NCI-H2227 treated with DMSO at 0.1 percent for 48 hours (cell line): ENCODE results near the gene NUTM1.

Experiments
- DNase-seq: peaks from one replicate; lab custom pipeline; 2025; lab: John Stamatoyannopoulos, UW

NUTM1 gene

DNA sequence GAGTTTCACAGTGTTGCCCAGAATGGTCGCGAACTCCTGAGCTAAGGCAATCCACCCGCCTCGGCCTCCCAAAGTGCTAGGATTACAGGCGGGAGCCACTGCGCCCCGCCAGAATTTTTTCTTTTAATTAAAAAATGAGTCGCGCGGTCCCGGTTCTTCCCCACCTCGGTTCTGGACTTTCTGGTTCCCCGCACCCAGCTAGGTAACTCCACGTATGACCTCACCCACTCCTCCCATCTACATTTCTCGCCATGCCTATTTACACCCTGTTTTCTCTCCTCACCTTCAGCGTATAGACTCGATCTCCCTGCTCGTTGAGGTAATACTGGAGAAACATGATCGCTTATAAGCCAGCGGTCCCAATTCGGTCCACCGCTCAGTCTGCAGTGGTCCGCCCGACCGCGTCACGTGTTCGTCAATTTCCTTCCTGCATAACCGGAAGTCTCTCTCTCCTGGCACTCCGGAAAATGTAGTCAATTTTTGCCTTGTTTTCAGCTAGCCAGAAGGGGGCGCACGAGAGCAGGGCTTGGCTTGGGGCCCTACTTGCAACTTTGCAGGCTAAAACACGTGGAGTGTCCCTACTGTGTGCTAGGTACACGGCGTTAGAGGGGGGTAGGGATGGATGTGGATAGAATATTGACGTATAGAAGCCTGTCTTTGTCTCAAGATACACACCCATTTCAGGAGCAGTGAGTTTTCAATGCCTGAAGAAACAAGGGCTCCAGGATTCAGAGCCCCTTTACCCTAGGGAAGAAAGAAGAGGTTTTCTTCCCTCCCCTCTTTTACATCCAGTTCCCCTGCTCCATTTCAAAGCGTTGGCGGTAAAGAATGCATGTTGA is at the start of gene NUTM1, which contains the start of gene NOP10:
Gene NUTM1 (plus strand): TSS at position 579 of the 839 bp plus-strand sequence. CDS start 382 bp downstream, outside the sequence.
Gene NOP10 (minus strand): TSS at position 400 of the 839 bp plus-strand sequence. CDS start 63 bp downstream, at position 337.
- DNase-seq, result peak; percentile 84

GRCh38 chr15:34297059-34297458 is 46.1 kb upstream of the NUTM1 start:
- no peak for DNase-seq

- DNase-seq, result no peak
Observed at GRCh38 chr15:34301058-34301457, 42.1 kb upstream of the NUTM1 start.

DNA sequence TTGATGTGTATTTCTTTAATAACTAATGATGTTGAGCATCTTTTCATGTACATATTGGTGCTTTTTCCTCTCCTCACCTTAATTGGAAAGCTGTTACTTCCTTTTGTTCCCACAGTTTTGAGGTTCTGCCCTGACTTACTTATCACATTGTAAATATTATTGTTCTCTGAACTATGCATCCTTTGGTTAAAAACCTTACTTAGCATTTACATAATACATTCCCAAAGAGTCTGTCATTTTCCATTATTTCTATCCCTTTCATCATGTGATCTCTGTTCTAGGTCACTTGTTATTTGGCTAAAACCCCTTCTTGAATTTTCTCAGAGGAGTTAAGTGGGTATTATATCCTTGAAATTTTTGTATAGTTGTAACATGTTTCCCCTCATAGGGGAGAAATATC is 38.5 kb upstream of the NUTM1 start:
- no peak for DNase-seq

DNA sequence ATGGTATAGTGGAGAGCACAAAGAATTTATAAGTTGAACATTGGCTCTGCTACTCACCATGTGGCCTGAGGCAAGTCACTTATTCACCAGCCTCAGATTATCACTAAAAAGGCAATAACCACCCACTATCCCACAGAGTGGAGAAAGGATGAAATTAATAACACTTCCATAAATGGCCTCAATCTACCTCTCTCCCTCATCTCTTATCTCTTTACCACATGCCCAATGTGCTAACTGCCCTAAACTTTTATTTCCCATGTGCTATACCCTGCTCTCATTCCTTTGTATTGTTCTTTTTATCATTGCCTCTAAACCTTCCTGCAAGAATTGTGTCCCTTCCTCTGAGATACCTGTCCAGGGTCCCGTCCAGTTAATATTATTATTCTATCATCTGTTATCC is 31.6 kb upstream of the NUTM1 start:
- no peak for DNase-seq

GRCh38 chr15:34314491-34315490 is 28.3 kb upstream of the NUTM1 start:
- no peak for DNase-seq

- peak; percentile 47 for DNase-seq
Observed at GRCh38 chr15:34318277-34319079, 24.6 kb upstream of the NUTM1 start.

DNA sequence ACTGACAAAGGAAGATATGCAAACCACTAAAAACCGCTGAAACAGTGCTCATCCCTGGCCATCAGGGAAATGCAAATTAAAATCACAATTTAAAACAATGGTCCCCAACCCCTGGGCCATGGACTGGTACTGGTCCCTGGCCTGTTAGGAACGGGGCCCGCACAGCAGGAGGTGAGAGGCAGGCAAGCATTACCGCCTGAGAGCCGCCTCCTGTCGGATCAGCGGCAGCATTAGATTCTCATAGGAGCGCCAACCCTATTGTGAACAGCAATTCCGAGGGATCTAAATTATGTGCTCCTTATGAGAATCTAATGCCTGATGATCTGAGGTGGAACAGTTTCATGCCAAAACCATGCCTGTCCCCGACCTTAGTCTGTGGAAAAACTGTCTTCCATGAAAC is 19.9 kb upstream of the NUTM1 start:
- no peak for DNase-seq

DNA sequence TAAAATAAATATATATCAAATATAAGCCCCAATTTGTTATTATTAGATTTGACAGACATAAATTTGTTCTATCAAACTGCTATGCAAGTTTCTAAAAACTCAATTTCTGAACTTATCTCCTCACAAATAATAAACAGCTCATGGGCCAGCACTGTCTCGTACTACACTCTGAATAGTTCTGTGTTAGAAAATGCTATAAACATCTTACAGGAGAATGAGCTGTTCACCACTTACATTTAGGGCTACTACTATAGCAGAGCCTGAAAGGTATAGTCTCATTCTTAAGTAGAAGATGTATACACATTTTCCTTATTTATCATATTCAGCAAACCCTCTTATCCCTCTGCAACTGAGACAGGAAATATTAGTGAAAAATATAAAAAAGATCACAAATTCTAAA is 18.2 kb upstream of the NUTM1 start:
- no peak for DNase-seq

- no peak for DNase-seq
Observed at GRCh38 chr15:34325368-34325767, 17.7 kb upstream of the NUTM1 start.

- no peak for DNase-seq
Observed at GRCh38 chr15:34327906-34328305, 15.2 kb upstream of the NUTM1 start.

DNA sequence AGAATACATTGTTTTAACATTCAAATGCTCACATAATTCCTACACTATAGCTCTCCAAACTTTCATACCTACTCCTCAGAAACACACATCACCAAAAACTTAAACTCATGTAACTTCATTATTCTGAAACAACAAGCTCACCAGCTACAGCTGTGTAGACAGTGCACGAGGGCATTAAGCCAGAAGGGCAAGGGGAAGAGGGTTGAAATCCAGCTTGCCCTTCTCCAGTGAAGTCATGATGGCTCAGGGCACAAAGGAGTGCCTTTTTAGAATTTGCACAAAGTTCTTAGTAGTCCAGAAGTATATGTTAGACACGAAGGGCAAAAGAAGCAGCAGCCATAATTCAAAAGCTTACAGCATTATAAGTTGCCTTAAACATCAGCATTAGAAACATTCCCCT is 14.1 kb upstream of the NUTM1 start:
- DNase-seq, result no peak

DNA sequence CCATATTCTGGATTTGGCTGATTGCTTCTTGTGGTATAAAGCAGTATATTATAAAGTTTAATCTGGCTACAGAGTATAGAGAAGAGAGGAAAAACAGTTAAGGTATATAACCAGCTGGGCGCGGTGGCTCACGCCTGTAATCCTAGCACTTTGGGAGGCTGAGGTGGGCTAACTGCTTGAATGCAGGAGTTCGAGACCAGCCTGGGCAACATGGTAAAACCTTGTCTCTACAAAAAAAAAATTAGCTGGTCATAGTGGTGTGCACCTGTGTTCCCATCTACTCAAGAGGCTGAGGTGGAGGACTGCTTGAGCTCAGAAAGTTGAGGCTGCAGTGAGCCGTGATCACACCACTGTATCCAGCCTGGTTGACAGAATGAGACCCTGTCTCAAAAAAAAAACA is 12.8 kb upstream of the NUTM1 start:
- DNase-seq, result no peak

DNA sequence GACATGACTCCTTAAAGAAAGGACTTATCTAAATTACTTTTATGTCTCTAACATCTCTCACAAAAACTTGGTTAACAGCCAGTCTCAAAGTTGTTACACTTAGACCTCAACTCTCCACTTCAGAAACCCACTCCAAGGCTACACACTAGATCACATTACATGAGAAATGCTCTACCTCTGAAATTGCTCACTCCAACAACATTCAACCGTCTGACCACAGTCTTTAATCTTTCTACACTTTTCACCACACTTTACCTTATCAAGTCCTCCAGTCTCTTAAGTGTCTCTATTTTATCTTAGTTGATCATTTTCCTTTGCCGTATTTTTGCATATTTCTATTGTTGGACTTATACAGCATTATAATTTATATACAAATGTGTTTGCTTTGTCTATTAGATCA is 11.3 kb upstream of the NUTM1 start:
- no peak for DNase-seq

- no peak for DNase-seq
Observed at GRCh38 chr15:34332553-34333120, 10.5 kb upstream of the NUTM1 start.

DNA sequence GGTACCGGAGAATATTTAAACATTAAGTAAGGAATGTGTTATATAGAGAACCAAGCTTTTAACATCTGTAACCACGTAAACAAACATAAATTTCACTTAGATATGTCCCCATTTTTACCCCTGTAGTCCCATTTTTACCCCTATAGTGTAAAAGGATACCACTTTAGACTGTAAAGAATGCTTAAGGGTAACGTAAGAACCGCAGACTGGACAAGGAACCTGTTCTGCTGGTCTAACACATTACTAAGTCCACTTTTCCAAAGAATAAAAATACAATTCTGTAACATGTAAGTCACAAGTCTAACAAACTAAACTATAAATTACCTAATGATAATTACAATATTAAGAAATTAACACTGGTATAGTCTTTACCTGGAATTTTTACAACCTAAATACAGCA is 8.4 kb upstream of the NUTM1 start:
- no peak for DNase-seq

DNA sequence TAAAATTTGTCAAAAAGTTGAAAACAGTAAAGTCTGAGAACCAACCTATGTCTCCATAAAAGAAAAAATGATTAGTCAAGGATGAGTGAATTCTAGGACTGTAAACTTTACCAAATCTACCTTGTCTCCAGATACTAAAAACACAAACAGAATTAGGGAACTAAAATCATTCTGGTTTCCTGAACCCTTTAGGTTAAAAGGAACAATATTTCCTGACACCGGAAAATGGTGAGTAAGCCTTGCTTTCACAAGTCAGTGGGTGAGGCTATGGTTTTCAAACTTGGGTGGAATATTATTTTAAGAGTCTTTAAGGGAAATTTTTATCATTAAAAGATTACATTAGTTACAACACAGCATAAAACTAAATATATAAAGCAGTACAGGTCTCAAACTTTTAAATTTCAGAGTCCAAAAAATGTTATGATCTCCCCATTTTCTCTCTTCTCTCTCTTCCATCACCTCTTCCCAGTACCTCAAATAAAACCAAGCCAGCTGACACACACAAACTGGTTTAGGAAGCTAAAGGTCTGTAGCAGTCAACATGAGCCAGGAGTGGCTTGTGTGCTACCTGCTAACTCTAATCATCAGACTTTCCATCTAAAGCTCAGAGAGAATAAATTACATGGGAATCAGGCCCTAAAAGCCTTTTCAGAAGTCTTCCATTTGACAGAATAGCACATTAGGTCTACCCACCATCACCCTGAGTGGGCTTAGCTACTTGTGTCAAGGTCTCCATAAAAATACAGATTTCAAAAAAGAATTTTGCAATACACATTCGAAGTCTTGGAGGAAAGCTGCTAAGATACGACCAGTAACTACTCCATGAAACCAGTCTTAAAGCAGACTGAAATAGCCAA is 7.7 kb upstream of the NUTM1 start:
- DNase-seq, result no peak

GRCh38 chr15:34336231-34336990 is 6.7 kb upstream of the NUTM1 start:
- DNase-seq, result no peak

- no peak for DNase-seq
Observed at GRCh38 chr15:34336991-34337556, 6.0 kb upstream of the NUTM1 start.
